PFSK-1 (cell line): ENCODE results near the gene KLF14.

Source experiments
- SIN3A ChIP-seq: IDR thresholded peaks from 2 replicates; pipeline ENCODE4 v1.6.1; 2012; ENCODE audit warnings: mild to moderate bottlenecking, low read length, moderate library complexity, borderline replicate concordance; ENCODE audit not compliant: insufficient read depth
- TF ChIP-seq, protein P1 (sequence below), 2 experiments: IDR thresholded peaks; 2 replicates each; pipeline versions ENCODE4 v1.6.1 to v1.8.0; 2011 to 2012; ENCODE audit warnings: low read depth in 2 of 2, low read length in 2 of 2, control low read depth in 1 of 2, inconsistent platforms in 1 of 2, mild to moderate bottlenecking in 1 of 2, moderate library complexity in 1 of 2; ENCODE audit not compliant: insufficient read depth in 1 of 2

DNA sequence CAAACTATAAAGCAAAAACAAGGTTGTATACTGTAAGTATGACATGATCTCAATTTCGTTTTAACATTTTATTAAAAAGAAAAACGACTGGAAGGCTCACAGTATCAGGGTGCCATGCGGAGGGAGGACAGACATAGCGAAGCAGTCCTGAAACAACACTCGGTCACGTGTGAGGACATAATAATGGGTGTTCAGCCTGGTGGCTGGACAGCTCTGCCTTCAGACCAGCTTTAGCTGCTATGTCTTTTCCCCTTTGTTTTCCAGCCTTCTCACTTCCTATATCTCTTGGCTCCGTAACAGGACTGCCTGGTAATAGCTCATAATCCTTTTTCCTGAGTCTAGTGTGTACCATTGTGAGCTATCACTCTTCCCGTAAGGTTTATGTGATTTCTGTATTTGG, 18.4 kb upstream of the KLF14 start:
- TF ChIP-seq, protein P1, sequence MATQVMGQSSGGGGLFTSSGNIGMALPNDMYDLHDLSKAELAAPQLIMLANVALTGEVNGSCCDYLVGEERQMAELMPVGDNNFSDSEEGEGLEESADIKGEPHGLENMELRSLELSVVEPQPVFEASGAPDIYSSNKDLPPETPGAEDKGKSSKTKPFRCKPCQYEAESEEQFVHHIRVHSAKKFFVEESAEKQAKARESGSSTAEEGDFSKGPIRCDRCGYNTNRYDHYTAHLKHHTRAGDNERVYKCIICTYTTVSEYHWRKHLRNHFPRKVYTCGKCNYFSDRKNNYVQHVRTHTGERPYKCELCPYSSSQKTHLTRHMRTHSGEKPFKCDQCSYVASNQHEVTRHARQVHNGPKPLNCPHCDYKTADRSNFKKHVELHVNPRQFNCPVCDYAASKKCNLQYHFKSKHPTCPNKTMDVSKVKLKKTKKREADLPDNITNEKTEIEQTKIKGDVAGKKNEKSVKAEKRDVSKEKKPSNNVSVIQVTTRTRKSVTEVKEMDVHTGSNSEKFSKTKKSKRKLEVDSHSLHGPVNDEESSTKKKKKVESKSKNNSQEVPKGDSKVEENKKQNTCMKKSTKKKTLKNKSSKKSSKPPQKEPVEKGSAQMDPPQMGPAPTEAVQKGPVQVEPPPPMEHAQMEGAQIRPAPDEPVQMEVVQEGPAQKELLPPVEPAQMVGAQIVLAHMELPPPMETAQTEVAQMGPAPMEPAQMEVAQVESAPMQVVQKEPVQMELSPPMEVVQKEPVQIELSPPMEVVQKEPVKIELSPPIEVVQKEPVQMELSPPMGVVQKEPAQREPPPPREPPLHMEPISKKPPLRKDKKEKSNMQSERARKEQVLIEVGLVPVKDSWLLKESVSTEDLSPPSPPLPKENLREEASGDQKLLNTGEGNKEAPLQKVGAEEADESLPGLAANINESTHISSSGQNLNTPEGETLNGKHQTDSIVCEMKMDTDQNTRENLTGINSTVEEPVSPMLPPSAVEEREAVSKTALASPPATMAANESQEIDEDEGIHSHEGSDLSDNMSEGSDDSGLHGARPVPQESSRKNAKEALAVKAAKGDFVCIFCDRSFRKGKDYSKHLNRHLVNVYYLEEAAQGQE (IDR thresholded peaks at IDR 0.05; ENCODE audit: insufficient read depth in 1 of 2, low read depth in 2 of 2, low read length in 2 of 2) = peak in 1 of 2 experiments; percentile 53; a peak in 1 of 4 replicates
- no peak for TF ChIP-seq SIN3A
